ENCODE results near the gene ZNF76. TPM values are rescaled to one million over a fixed set of nuclear protein-coding genes. Genes with fewer than 3 reads are reported as not detected.

Gene ZNF76
- total and polyA plus RNA-seq, 2 donors (not counting 1 experiment from before 2014, with no cell fraction given) = 96.9 to 145 TPM

GRCh38 chr6:35288834-35289233 lies 29.3 kb downstream of the ZNF76 start:
- POLR2A ChIA-PET = interaction anchor here (0.6 kb wide), 1 partner anchor 574 kb away, joined by 4 read pairs; no protein-coding TSS in a partner anchor
- no peak overlapping the region for H3K4me3 ChIP-seq (ENCODE audit: control extremely low read depth in 1 of 5, extremely low read depth in 1 of 5, insufficient read depth in 1 of 5, low read depth in 2 of 5, low read length in 4 of 5)

GRCh38 chr6:35291491-35291890 lies 32.0 kb downstream of the ZNF76 start:
- Histone ChIP-seq H4K20me1 (ENCODE audit: control insufficient read depth, insufficient read depth, low read length, poor library complexity, severe bottlenecking) (no peaks in the 10 kb centered on the region), H3K4me1 (ENCODE audit: control insufficient read depth in 2 of 2, insufficient read depth in 2 of 2, low read length in 2 of 2) (peaks cover 4 to 11% of the 10 kb centered on the region in 2 donors), H2AFZ (ENCODE audit: insufficient read depth, low read depth, low read length, poor library complexity, severe bottlenecking) (no peak overlapping the region), H3K36me3 (replicated peaks in 1 of 2; ENCODE audit: control extremely low read depth in 1 of 2, control insufficient read depth in 1 of 2, extremely low read depth in 1 of 2, insufficient read depth in 2 of 2, low read length in 1 of 2) (peaks cover 0 to 87% of the 10 kb centered on the region in 2 experiments), H3K9ac (ENCODE audit: low read length) (no peak overlapping the region), H3K4me2 (replicated peaks; ENCODE audit: low read depth, low read length, poor library complexity, severe bottlenecking) (no peak overlapping the region), H3K9me3 (ENCODE audit: control extremely low read depth in 1 of 3, control insufficient read depth in 2 of 3, insufficient read depth in 1 of 3, low read length in 2 of 3) (no peaks in the 10 kb centered on the region), H3K27me3 (replicated peaks in 1 of 4; ENCODE audit: control extremely low read depth in 1 of 4, control insufficient read depth in 3 of 4, insufficient read depth in 4 of 4, low read length in 3 of 4) (no peaks in the 10 kb centered on the region), H3K79me2 (ENCODE audit: control insufficient read depth, insufficient read depth, low read length) (no peaks in the 10 kb centered on the region), H3K27ac (ENCODE audit: low read length in 2 of 2) (no peak overlapping the region), H3K4me3 (ENCODE audit: control extremely low read depth in 1 of 5, extremely low read depth in 1 of 5, insufficient read depth in 1 of 5, low read depth in 2 of 5, low read length in 4 of 5) (no peak overlapping the region)
- no peaks in the 10 kb centered on the region for H3K27me3 Mint-ChIP-seq
- no peak overlapping the region for H3K27ac Mint-ChIP-seq
- no peak overlapping the region for H3K4me3 Mint-ChIP-seq
- CTCF ChIA-PET = interaction anchor here (13.2 kb wide), 1 partner anchor 38 kb away, joined by 301 read pairs; no protein-coding TSS in a partner anchor
- DNase-seq (no peak), ATAC-seq (ENCODE audit: low read depth) (no peak)
- no peaks in the 10 kb centered on the region for H3K9me3 Mint-ChIP-seq (ENCODE audit: insufficient read depth)
- TF ChIP-seq EZH2 (IDR thresholded peaks at IDR 0.05; ENCODE audit: borderline replicate concordance, insufficient read depth, low read depth, low read length, poor library complexity, severe bottlenecking) = no peak
- TF ChIP-seq, protein P1, sequence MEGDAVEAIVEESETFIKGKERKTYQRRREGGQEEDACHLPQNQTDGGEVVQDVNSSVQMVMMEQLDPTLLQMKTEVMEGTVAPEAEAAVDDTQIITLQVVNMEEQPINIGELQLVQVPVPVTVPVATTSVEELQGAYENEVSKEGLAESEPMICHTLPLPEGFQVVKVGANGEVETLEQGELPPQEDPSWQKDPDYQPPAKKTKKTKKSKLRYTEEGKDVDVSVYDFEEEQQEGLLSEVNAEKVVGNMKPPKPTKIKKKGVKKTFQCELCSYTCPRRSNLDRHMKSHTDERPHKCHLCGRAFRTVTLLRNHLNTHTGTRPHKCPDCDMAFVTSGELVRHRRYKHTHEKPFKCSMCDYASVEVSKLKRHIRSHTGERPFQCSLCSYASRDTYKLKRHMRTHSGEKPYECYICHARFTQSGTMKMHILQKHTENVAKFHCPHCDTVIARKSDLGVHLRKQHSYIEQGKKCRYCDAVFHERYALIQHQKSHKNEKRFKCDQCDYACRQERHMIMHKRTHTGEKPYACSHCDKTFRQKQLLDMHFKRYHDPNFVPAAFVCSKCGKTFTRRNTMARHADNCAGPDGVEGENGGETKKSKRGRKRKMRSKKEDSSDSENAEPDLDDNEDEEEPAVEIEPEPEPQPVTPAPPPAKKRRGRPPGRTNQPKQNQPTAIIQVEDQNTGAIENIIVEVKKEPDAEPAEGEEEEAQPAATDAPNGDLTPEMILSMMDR (IDR thresholded peaks at IDR 0.05) = no peak
- intact Hi-C loops (cut with micrococcal nuclease) = no loop called here
- H3K4me1 Mint-ChIP-seq = peaks cover 12% of the 10 kb centered on the region
- POLR2A ChIA-PET = no interaction called here
- 99% methylated on average over 13 of the region's 13 CpGs for WGBS (ENCODE audit: insufficient coverage)

More at GRCh38 chr6:35288834-35289233, 29.3 kb downstream of the ZNF76 start:
- Mint-ChIP-seq H3K27ac (no peak overlapping the region), H3K27me3 (no peaks in the 10 kb centered on the region), H3K9me3 (ENCODE audit: insufficient read depth) (no peaks in the 10 kb centered on the region), H3K4me3 (no peak overlapping the region), H3K4me1 (peaks cover 9% of the 10 kb centered on the region)
- H3K4me2 ChIP-seq (replicated peaks; ENCODE audit: low read depth, low read length, poor library complexity, severe bottlenecking) = no peak overlapping the region
- no peaks in the 10 kb centered on the region for H3K9me3 ChIP-seq (ENCODE audit: control extremely low read depth in 1 of 3, control insufficient read depth in 2 of 3, insufficient read depth in 1 of 3, low read length in 2 of 3)
- H3K9ac ChIP-seq (ENCODE audit: low read length) = no peak overlapping the region
- H2AFZ ChIP-seq (ENCODE audit: insufficient read depth, low read depth, low read length, poor library complexity, severe bottlenecking) = no peak overlapping the region
- H3K36me3 ChIP-seq (replicated peaks in 1 of 2; ENCODE audit: control extremely low read depth in 1 of 2, control insufficient read depth in 1 of 2, extremely low read depth in 1 of 2, insufficient read depth in 2 of 2, low read length in 1 of 2) = peaks cover 0 to 92% of the 10 kb centered on the region in 2 experiments
- intact Hi-C loops (cut with micrococcal nuclease) = no loop called here
- H3K79me2 ChIP-seq (ENCODE audit: control insufficient read depth, insufficient read depth, low read length) = no peaks in the 10 kb centered on the region
- TF ChIP-seq, protein P1 (IDR thresholded peaks at IDR 0.05) = no peak
- no peak for TF ChIP-seq EZH2 (IDR thresholded peaks at IDR 0.05; ENCODE audit: borderline replicate concordance, insufficient read depth, low read depth, low read length, poor library complexity, severe bottlenecking)
- CTCF ChIA-PET = interaction anchor here (0.9 to 1.7 kb wide), 3 partner anchors 9 to 160 kb away, joined by 3 to 5 read pairs (median 3); partner anchors contain the start of gene DEF6
- H3K4me1 ChIP-seq (ENCODE audit: control insufficient read depth in 2 of 2, insufficient read depth in 2 of 2, low read length in 2 of 2) = peaks cover 4 to 11% of the 10 kb centered on the region in 2 donors
- ATAC-seq (ENCODE audit: low read depth) (no peak), DNase-seq (no peak)
- 100% methylated on average over 1 of the region's 4 CpGs for WGBS (ENCODE audit: insufficient coverage)
- H3K27ac ChIP-seq (ENCODE audit: low read length in 2 of 2) = no peak overlapping the region
- H4K20me1 ChIP-seq (ENCODE audit: control insufficient read depth, insufficient read depth, low read length, poor library complexity, severe bottlenecking) = no peaks in the 10 kb centered on the region
- H3K27me3 ChIP-seq (replicated peaks in 1 of 4; ENCODE audit: control extremely low read depth in 1 of 4, control insufficient read depth in 3 of 4, insufficient read depth in 4 of 4, low read length in 3 of 4) = no peaks in the 10 kb centered on the region

Measured in B cell (primary cell).